ENCODE results near the gene CLASRP. TPM values are rescaled to one million over a fixed set of nuclear protein-coding genes. Genes with fewer than 3 reads are reported as not detected.

CLASRP gene
- polyA plus RNA-seq, 3 donors: 2.2 to 152 (median 4.1) TPM

GRCh38 chr19:44992336-44993163 lies 46.3 kb upstream of the CLASRP start:
- peaks cover 49 to 59% of the 10 kb centered on the region in 2 donors for H3K36me3 ChIP-seq (replicated peaks in 1 of 2; ENCODE audit: control insufficient read depth in 1 of 2, insufficient read depth in 2 of 2, low read length in 2 of 2)
- TF ChIP-seq, protein P1, sequence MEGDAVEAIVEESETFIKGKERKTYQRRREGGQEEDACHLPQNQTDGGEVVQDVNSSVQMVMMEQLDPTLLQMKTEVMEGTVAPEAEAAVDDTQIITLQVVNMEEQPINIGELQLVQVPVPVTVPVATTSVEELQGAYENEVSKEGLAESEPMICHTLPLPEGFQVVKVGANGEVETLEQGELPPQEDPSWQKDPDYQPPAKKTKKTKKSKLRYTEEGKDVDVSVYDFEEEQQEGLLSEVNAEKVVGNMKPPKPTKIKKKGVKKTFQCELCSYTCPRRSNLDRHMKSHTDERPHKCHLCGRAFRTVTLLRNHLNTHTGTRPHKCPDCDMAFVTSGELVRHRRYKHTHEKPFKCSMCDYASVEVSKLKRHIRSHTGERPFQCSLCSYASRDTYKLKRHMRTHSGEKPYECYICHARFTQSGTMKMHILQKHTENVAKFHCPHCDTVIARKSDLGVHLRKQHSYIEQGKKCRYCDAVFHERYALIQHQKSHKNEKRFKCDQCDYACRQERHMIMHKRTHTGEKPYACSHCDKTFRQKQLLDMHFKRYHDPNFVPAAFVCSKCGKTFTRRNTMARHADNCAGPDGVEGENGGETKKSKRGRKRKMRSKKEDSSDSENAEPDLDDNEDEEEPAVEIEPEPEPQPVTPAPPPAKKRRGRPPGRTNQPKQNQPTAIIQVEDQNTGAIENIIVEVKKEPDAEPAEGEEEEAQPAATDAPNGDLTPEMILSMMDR (IDR thresholded peaks at IDR 0.05): no peak
- no peaks in the 10 kb centered on the region for H3K27me3 ChIP-seq (ENCODE audit: control insufficient read depth in 2 of 2, insufficient read depth in 2 of 2, low read length in 2 of 2)
- no peak overlapping the region for H2AFZ ChIP-seq (ENCODE audit: insufficient read depth, low read depth, low read length, poor library complexity, severe bottlenecking)
- intact Hi-C loops (cut with micrococcal nuclease): loop anchor here in 1 of 2 donors (5.0 kb wide), 1 partner anchor 35 kb away; the partner anchor contains the start of gene CLPTM1
- H3K79me2 ChIP-seq (ENCODE audit: insufficient read depth, low read length): no peaks in the 10 kb centered on the region
- WGBS (ENCODE audit: insufficient coverage): 96% methylated on average over 43 of the region's 44 CpGs
- Mint-ChIP-seq H3K36me3 (peaks cover 40 to 55% of the 10 kb centered on the region in 2 donors), H3K4me3 (no peak overlapping the region), H3K9me3 (no peaks in the 10 kb centered on the region), H3K4me1 (no peaks in the 10 kb centered on the region), H3K27me3 (ENCODE audit: low read depth in 3 of 3) (peaks cover 0 to 2% (median 0%) of the 10 kb centered on the region in 3 donors), H3K27ac (peak overlapping the region in 1 of 7 donors; percentile 38)
- H3K4me3 ChIP-seq (replicated peaks in 1 of 3; ENCODE audit: low read depth in 2 of 3, low read length in 3 of 3): no peak overlapping the region
- H3K4me2 ChIP-seq (replicated peaks; ENCODE audit: extremely low read depth, low read length, poor library complexity, severe bottlenecking): no peak overlapping the region
- H3K9me3 ChIP-seq (replicated peaks in 1 of 2; ENCODE audit: control insufficient read depth in 1 of 2, insufficient read depth in 1 of 2, low read length in 2 of 2): no peaks in the 10 kb centered on the region
- no peaks in the 10 kb centered on the region for H4K20me1 ChIP-seq (ENCODE audit: insufficient read depth, low read length)
- H3K9ac ChIP-seq (ENCODE audit: insufficient read depth, low read length, poor library complexity, severe bottlenecking): no peak overlapping the region
- no peak for DNase-seq
- H3K27ac ChIP-seq (ENCODE audit: low read depth in 1 of 2, low read length in 2 of 2): no peak overlapping the region
- no peaks in the 10 kb centered on the region for H3K4me1 ChIP-seq (ENCODE audit: control insufficient read depth in 1 of 2, insufficient read depth in 2 of 2, low read length in 2 of 2)

DNA sequence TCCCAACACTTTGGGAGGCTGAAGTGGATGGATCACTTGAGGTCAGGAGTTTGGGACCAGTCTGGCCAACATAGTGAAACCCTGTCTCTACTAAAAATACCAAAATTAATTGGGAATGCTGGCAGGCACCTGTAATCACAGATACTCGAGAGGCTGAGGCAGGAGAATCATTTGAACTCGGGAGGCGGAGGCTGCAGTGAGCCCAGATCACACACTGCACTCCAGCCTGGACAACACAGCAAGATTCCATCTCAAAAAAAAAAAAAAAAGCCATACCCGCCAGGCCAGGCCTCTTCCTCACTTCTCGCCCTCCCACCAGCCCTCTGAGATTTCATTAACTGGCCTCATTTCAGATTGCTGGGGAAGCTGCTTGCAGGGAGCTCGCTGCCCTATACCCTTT lies 45.3 kb upstream of the CLASRP start:
- no peak overlapping the region for H3K9ac ChIP-seq (ENCODE audit: insufficient read depth, low read length, poor library complexity, severe bottlenecking)

More for the DNA sequence above, 45.3 kb upstream of the CLASRP start:
- Histone ChIP-seq H3K27me3 (ENCODE audit: control insufficient read depth in 2 of 2, insufficient read depth in 2 of 2, low read length in 2 of 2) (no peaks in the 10 kb centered on the region), H3K79me2 (ENCODE audit: insufficient read depth, low read length) (no peaks in the 10 kb centered on the region), H3K27ac (ENCODE audit: low read depth in 1 of 2, low read length in 2 of 2) (no peak overlapping the region), H4K20me1 (ENCODE audit: insufficient read depth, low read length) (no peaks in the 10 kb centered on the region), H3K36me3 (replicated peaks in 1 of 2; ENCODE audit: control insufficient read depth in 1 of 2, insufficient read depth in 2 of 2, low read length in 2 of 2) (peaks cover 39 to 49% of the 10 kb centered on the region in 2 donors), H3K4me2 (replicated peaks; ENCODE audit: extremely low read depth, low read length, poor library complexity, severe bottlenecking) (no peak overlapping the region), H3K9me3 (replicated peaks in 1 of 2; ENCODE audit: control insufficient read depth in 1 of 2, insufficient read depth in 1 of 2, low read length in 2 of 2) (no peaks in the 10 kb centered on the region), H2AFZ (ENCODE audit: insufficient read depth, low read depth, low read length, poor library complexity, severe bottlenecking) (no peak overlapping the region), H3K4me1 (ENCODE audit: control insufficient read depth in 1 of 2, insufficient read depth in 2 of 2, low read length in 2 of 2) (no peaks in the 10 kb centered on the region), H3K4me3 (replicated peaks in 1 of 3; ENCODE audit: low read depth in 2 of 3, low read length in 3 of 3) (no peak overlapping the region)
- TF ChIP-seq, protein P1 (IDR thresholded peaks at IDR 0.05): no peak
- Mint-ChIP-seq H3K27me3 (ENCODE audit: low read depth in 3 of 3) (no peaks in the 10 kb centered on the region), H3K4me1 (no peaks in the 10 kb centered on the region), H3K4me3 (no peak overlapping the region), H3K36me3 (peaks cover 35 to 48% of the 10 kb centered on the region in 2 donors), H3K9me3 (peaks cover 0 to 3% (median 0%) of the 10 kb centered on the region in 7 donors), H3K27ac (peak overlapping the region in 3 of 7 donors; percentile 45 to 64 (median 54))
- intact Hi-C loops (cut with micrococcal nuclease): loop anchor here in 1 of 2 donors (5.0 kb wide), 1 partner anchor 36 kb away; the partner anchor contains the start of gene CLPTM1
- 91% methylated on average over 5 of the region's 6 CpGs for WGBS (ENCODE audit: insufficient coverage)
- DNase-seq: no peak

All from CD14-positive monocyte (primary cell).